HG03095 (cell line): Measurements from ENCODE around the gene ZNF554.
"Not testable (repeated sequence)": the region's sequence is repeated elsewhere in the genome, so short reads cannot be mapped to it uniquely, and the experiment has no call there.

Source experiments
- ATAC-seq: cut with Tn5 transposase; IDR thresholded peaks from one replicate; pipeline ENCODE4 v1.9.1; 2021; ENCODE audit warnings: moderate library complexity; ENCODE audit not compliant: unreplicated experiment

ZNF554 gene

GRCh38 chr19:2806736-2807378 is 12.8 kb upstream of the ZNF554 start:
- no peak for ATAC-seq

GRCh38 chr19:2807379-2808128 is 12.1 kb upstream of the ZNF554 start:
- ATAC-seq = no peak

- ATAC-seq = no peak
Observed at GRCh38 chr19:2808129-2808941, 11.3 kb upstream of the ZNF554 start.

GRCh38 chr19:2809387-2810140 is 10.1 kb upstream of the ZNF554 start:
- no peak for ATAC-seq

GRCh38 chr19:2810141-2811091 is 9.3 kb upstream of the ZNF554 start:
- no peak for ATAC-seq

GRCh38 chr19:2811221-2811722 is 8.4 kb upstream of the ZNF554 start:
- ATAC-seq = no peak

- ATAC-seq = no peak
Observed at GRCh38 chr19:2811735-2812413, 7.8 kb upstream of the ZNF554 start.

GRCh38 chr19:2812414-2813234 is 7.0 kb upstream of the ZNF554 start:
- ATAC-seq = no peak

GRCh38 chr19:2813235-2814160 is 6.2 kb upstream of the ZNF554 start:
- ATAC-seq = no peak

GRCh38 chr19:2814426-2814825 is 5.2 kb upstream of the ZNF554 start:
- no peak for ATAC-seq

- ATAC-seq = no peak
Observed at GRCh38 chr19:2815191-2815614, 4.5 kb upstream of the ZNF554 start.

GRCh38 chr19:2815923-2816322 is 3.7 kb upstream of the ZNF554 start:
- no peak for ATAC-seq

GRCh38 chr19:2816641-2817040 is 3.0 kb upstream of the ZNF554 start:
- ATAC-seq = no peak

- ATAC-seq = not testable (repeated sequence)
Observed at GRCh38 chr19:2817237-2817829, 2.3 kb upstream of the ZNF554 start.

GRCh38 chr19:2820112-2820702 is 539 bp downstream of the ZNF554 start:
- peak; percentile 14 for ATAC-seq

GRCh38 chr19:2822846-2823245 is 3.2 kb downstream of the ZNF554 start:
- no peak for ATAC-seq
